Smooth muscle cell (in vitro differentiated cells): ENCODE results near the gene SCNN1G. TPM values are rescaled to one million over a fixed set of nuclear protein-coding genes. Genes with fewer than 3 reads are reported as not detected.

Source experiments
- DNase-seq: peaks from one replicate; lab custom pipeline; 2025; ENCODE audit not compliant: unreplicated experiment; lab: John Stamatoyannopoulos, UW
- H2AFZ ChIP-seq: fragments of 200-600 bp; sonication (generic); 2 replicates; pipeline ENCODE4 v1.6.0; 2016; ENCODE audit warnings: antibody characterized with exemption, low read depth, mild to moderate bottlenecking
- H3F3A ChIP-seq: fragments of 200-600 bp; sonication (generic); 2 replicates; pipeline ENCODE4 v1.6.0; 2017; ENCODE audit warnings: antibody characterized with exemption, low read depth
- H3K27ac ChIP-seq: fragments of 200-600 bp; sonication (generic); 2 replicates; pipeline ENCODE4 v1.5.1; 2016; ENCODE audit warnings: low read depth, mild to moderate bottlenecking
- H3K27me3 ChIP-seq: fragments of 200-600 bp; sonication (generic); 2 replicates; pipeline ENCODE4 v1.6.1; 2016; ENCODE audit warnings: low read depth, mild to moderate bottlenecking
- H3K36me3 ChIP-seq: fragments of 200-600 bp; sonication (generic); 2 replicates; pipeline ENCODE4 v1.5.1; 2016; ENCODE audit warnings: low read depth
- H3K4me1 ChIP-seq: fragments of 200-600 bp; sonication (generic); 2 replicates; pipeline ENCODE4 v1.5.1; 2016; ENCODE audit warnings: low read depth
- H3K4me2 ChIP-seq: fragments of 200-600 bp; sonication (generic); 2 replicates; pipeline ENCODE4 v1.6.0; 2016; ENCODE audit warnings: mild to moderate bottlenecking
- H3K4me3 ChIP-seq: fragments of 200-600 bp; sonication (generic); 2 replicates; pipeline ENCODE4 v1.5.1; 2016; ENCODE audit warnings: mild to moderate bottlenecking
- H3K79me2 ChIP-seq: fragments of 200-600 bp; sonication (generic); 2 replicates; pipeline ENCODE4 v1.6.0; 2016; ENCODE audit warnings: low read depth, mild to moderate bottlenecking
- H3K9ac ChIP-seq: fragments of 200-600 bp; sonication (generic); 2 replicates; pipeline ENCODE4 v1.6.0; 2016; ENCODE audit warnings: low read depth
- H3K9me3 ChIP-seq: fragments of 200-600 bp; sonication (generic); replicated peaks from 2 replicates; pipeline ENCODE4 v1.5.1; 2016; ENCODE audit warnings: low read depth
- H4K20me1 ChIP-seq: fragments of 200-600 bp; sonication (generic); 2 replicates; pipeline ENCODE4 v1.6.0; 2016; ENCODE audit warnings: low read depth
- CTCF ChIP-seq: fragments of 200-600 bp; sonication (generic); IDR thresholded peaks from 2 replicates; pipeline ENCODE4 v1.5.1; 2017; ENCODE audit warnings: borderline replicate concordance, mild to moderate bottlenecking, antibody characterized with exemption; ENCODE audit not compliant: insufficient read depth, poor library complexity, severe bottlenecking
- WGBS: methylation state at CpG from one replicate; pipeline ENCODE4 v1.1.7; 2016; ENCODE audit warnings: low lambda C conversion rate; 5-methylcytosine and 5-hydroxymethylcytosine counted together
- polyA plus RNA-seq: library from polyadenylated mRNA; unstranded; fragments of >200 nt; fragmentation: Nextera tagmentation; extraction: Ambion mirVana; gene quantifications from 2 replicates; pipeline ENCODE4 v1.2.1, GENCODE V29; 2016
- total RNA-seq: library from RNA; depleted of rRNA; stranded (reverse); fragments of >200 nt; gene quantifications from 2 replicates; pipeline ENCODE4 v1.2.3, GENCODE V29; 2014

SCNN1G gene
- total and polyA plus RNA-seq, 2 experiments from 2014 or later, result not detected

- H3K27me3 ChIP-seq, result no peaks in the 10 kb centered on the region
These were observed 22.5 kb upstream of the SCNN1G start for GRCh38 chr16:23160082-23160481.

GRCh38 chr16:23160574-23160973, 22.0 kb upstream of the SCNN1G start:
- H3K4me2 ChIP-seq, result no peak overlapping the region
- TF ChIP-seq CTCF, result no peak
- WGBS, result 67% methylated on average over 3 of the region's 3 CpGs
- no peak for DNase-seq
- H3K4me3 ChIP-seq, result no peak overlapping the region
- no peak overlapping the region for H2AFZ ChIP-seq
- no peaks in the 10 kb centered on the region for H3K9me3 ChIP-seq
- no peak overlapping the region for H3K27ac ChIP-seq
- no peaks in the 10 kb centered on the region for H3K36me3 ChIP-seq
- H3F3A ChIP-seq, result no peaks in the 10 kb centered on the region
- H3K9ac ChIP-seq, result no peak overlapping the region
- H4K20me1 ChIP-seq, result no peaks in the 10 kb centered on the region
- no peaks in the 10 kb centered on the region for H3K4me1 ChIP-seq
- no peaks in the 10 kb centered on the region for H3K79me2 ChIP-seq
- H3K27me3 ChIP-seq, result no peaks in the 10 kb centered on the region

More at GRCh38 chr16:23160082-23160481, 22.5 kb upstream of the SCNN1G start:
- Histone ChIP-seq H3K4me1 (no peaks in the 10 kb centered on the region), H3K4me2 (no peak overlapping the region), H4K20me1 (no peaks in the 10 kb centered on the region), H3K36me3 (no peaks in the 10 kb centered on the region), H3F3A (no peaks in the 10 kb centered on the region), H3K4me3 (no peak overlapping the region), H3K79me2 (no peaks in the 10 kb centered on the region), H3K27ac (no peak overlapping the region), H2AFZ (no peak overlapping the region), H3K9ac (no peak overlapping the region), H3K9me3 (no peaks in the 10 kb centered on the region)
- WGBS, result 72% methylated on average over 4 of the region's 4 CpGs
- no peak for DNase-seq
- TF ChIP-seq CTCF, result no peak

- Histone ChIP-seq H3K36me3 (no peaks in the 10 kb centered on the region), H3K27ac (no peak overlapping the region), H3K9ac (no peak overlapping the region), H2AFZ (no peak overlapping the region), H3K4me1 (no peaks in the 10 kb centered on the region), H3K4me2 (no peak overlapping the region), H3K9me3 (no peaks in the 10 kb centered on the region), H3F3A (no peaks in the 10 kb centered on the region), H3K27me3 (peaks cover 9% of the 10 kb centered on the region), H3K4me3 (no peak overlapping the region), H4K20me1 (no peaks in the 10 kb centered on the region), H3K79me2 (no peaks in the 10 kb centered on the region)
- DNase-seq, result no peak
- 92% methylated on average over 2 of the region's 2 CpGs for WGBS
- TF ChIP-seq CTCF, result no peak
These were observed 18.6 kb upstream of the SCNN1G start for GRCh38 chr16:23163921-23164320.

- Histone ChIP-seq H3K27me3 (peaks cover 13% of the 10 kb centered on the region), H3K4me3 (no peak overlapping the region), H3K36me3 (no peaks in the 10 kb centered on the region), H3K4me2 (no peak overlapping the region), H3K27ac (no peak overlapping the region), H3K4me1 (no peaks in the 10 kb centered on the region), H4K20me1 (no peaks in the 10 kb centered on the region), H3K79me2 (no peaks in the 10 kb centered on the region), H3F3A (no peaks in the 10 kb centered on the region), H3K9ac (no peak overlapping the region), H2AFZ (no peak overlapping the region), H3K9me3 (no peaks in the 10 kb centered on the region)
- 85% methylated on average over 4 of the region's 4 CpGs for WGBS
- DNase-seq, result no peak
- TF ChIP-seq CTCF, result no peak
These were observed 17.8 kb upstream of the SCNN1G start for GRCh38 chr16:23164736-23165135.
